HFF-Myc (cell line): ENCODE results near the gene F12.
A peak's percentile ranks its signal among the peaks of the same experiment; 100 is the strongest.

ENCODE experiments used
- DNase-seq: peaks from one replicate; pipeline ENCODE4 v3.0.0-alpha.2; 2011; ENCODE audit warnings: low read depth; ENCODE audit errors: extremely low read depth
- H3K4me3 ChIP-seq: replicated peaks from 2 replicates; pipeline ENCODE4 v1.5.1; 2011; ENCODE audit warnings: low read depth, mild to moderate bottlenecking, control low read depth, low read length
- TF ChIP-seq, protein P1 (sequence below): IDR thresholded peaks from 2 replicates; pipeline ENCODE4 v1.5.1; 2012; ENCODE audit warnings: mild to moderate bottlenecking, low read depth, low read length, control low read depth; ENCODE audit errors: missing control alignments

F12 gene

DNA sequence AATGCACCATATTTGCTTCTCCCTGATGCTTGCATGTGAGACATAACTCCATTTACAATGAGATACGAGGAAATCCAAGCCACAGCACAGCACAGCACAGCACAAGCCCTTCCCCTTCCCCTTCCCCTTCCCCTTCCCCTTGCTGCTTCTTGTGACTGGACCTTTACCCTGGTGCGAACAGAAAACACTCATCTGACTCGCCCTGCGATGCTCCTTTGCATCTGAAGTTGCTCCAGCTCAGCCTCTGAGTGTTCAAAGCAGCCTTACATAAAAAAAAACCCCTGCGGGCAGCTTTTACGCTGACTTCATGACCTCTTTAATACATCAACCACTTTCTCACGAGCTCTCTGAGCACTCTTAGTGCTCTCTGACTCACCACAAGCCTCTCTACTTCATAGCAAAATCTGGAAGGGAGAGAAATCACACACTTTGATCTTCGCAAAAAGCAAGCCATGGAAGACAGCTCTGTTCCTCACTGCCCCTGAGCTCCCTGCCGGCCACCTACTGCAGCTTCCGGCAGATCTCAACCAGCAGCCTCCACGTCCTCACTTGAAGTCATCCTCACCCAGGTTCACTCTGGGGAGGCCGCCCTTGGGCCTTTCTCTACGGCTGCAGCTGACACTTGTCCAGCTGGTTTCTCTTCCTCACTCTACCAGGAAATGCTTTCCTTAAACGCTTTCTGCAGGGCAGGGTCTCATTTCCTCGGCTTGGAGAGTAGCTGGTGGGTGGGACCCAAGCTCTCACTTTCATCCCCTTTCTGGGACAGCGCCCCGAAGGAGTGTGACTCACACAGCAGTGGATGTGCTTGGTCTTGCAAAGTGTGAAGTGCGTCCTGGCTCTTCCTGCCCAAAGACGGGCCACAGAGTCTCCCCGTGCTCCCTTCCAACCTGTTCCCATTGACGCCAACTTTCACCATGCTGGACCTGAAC lies 19.9 kb downstream of the F12 start:
- H3K4me3 ChIP-seq, result 0 out of 2 replicates have a peak overlapping the region, but pooled peaks have one; percentile 2
- TF ChIP-seq, protein P1, sequence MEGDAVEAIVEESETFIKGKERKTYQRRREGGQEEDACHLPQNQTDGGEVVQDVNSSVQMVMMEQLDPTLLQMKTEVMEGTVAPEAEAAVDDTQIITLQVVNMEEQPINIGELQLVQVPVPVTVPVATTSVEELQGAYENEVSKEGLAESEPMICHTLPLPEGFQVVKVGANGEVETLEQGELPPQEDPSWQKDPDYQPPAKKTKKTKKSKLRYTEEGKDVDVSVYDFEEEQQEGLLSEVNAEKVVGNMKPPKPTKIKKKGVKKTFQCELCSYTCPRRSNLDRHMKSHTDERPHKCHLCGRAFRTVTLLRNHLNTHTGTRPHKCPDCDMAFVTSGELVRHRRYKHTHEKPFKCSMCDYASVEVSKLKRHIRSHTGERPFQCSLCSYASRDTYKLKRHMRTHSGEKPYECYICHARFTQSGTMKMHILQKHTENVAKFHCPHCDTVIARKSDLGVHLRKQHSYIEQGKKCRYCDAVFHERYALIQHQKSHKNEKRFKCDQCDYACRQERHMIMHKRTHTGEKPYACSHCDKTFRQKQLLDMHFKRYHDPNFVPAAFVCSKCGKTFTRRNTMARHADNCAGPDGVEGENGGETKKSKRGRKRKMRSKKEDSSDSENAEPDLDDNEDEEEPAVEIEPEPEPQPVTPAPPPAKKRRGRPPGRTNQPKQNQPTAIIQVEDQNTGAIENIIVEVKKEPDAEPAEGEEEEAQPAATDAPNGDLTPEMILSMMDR, result no peak
- DNase-seq, result peak; percentile 81

DNA sequence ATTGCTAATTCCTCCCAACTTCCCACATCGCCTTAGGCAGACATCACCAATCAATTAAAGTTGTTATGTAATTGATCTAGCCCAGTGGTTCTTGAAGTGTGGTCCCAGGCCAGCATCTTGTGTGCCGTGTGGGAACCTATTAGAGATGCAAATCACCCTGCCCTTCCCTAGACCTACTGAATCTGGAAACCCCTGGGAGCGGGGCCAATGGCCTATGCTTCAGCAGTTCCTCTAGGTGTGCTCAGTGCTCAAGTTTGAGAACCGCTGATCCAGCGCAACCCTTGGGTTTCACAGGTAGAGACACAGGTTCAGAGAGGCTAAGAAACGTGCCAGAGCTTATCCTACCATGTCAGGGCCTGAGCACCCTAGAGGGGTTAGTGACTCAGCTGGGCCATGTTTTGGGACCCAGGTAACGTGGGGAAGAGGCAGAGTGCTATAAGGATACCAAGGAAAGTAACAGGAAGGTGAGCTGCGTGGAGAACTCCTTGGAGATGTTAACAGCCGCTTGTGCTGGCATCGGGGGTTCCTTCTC lies 20.8 kb downstream of the F12 start:
- TF ChIP-seq, protein P1, result no peak
- H3K4me3 ChIP-seq, result no peak overlapping the region
- no peak for DNase-seq

DNA sequence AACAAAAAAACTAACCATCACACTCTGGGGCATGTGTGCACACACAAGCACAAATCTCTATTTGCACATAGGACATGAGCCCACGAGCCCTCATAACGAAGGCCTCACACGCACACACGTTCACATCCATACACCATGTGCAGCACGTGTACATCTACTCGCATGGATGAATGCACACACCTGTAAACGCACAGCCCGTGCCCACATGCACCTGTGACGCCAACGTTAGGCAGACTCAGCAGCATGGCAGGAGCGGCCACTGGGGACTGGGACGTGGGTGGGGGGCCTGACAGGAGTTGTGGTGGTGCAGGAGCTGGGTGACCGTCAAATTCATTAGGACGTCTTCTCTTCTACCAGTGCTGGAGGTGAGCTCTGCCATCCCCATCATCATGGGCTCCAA lies 22.0 kb downstream of the F12 start:
- TF ChIP-seq, protein P1, result no peak
- DNase-seq, result no peak
- no peak overlapping the region for H3K4me3 ChIP-seq

DNA sequence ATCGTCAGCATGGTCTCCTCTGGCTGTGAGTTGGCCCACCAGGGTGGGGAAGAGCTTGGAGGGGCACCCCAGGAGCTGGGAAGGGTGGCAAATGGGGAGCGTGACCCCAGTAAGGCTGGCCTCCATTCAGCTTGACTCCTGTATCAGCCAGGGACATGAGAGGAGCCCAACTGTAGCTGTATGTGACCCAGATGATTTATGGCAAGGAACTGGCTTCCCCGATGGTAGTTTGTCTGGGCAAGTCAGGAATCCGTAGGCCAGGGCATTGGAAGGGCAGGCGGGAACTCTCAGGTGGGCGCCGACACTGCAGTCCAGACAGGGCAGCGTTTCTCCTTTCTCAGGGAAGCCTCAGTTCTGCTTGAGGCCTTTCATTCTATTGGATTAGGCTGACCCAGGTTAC lies 22.8 kb downstream of the F12 start:
- TF ChIP-seq, protein P1, result no peak

DNA sequence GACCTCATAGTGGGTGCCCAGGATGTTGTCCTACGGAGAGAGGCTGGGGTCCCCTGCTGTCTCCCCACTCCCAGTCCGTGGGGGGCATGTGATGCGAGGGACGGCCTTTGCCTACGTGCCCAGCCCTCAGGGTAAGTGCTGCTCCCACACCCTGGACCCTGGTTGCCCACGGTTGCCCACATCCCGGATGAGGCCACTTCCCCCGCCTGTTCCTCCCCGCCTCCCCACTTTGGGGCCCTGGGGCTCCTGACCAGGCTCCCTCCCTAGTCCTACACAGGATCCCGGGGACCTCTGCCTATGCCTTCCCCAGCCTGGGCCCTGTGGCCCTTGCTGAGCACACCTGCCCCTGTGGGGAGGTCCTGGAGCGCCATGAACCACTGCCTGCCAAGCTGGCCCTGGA lies 23.6 kb downstream of the F12 start:
- DNase-seq, result no peak
- TF ChIP-seq, protein P1, result no peak
- no peak overlapping the region for H3K4me3 ChIP-seq

More for the DNA sequence above, 22.8 kb downstream of the F12 start:
- no peak for DNase-seq
- no peak overlapping the region for H3K4me3 ChIP-seq

DNA sequence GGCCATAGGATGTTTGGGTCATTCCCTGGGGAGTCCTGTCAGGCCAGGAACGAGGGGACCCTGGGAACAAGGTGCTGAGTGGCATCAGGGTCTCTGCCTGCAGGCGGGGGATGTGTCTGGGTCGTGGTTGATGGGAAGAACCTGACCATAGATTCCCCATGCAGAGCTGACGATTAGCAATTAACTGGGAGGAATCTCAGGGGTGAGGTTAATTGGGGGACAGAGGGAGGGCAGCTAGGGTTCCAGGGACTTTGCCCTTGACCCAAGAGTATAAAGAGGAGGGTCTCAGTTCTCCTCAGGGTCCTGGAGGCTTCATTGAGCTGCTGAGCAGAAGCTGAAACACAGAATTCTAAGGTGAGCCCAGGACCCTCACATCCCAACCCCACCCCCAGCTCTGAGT lies 25.2 kb downstream of the F12 start, which contains the start of gene SLC34A1:
Gene SLC34A1 (plus strand): TSS at position 301 of the 400 bp plus-strand sequence. CDS start 1,308 bp downstream, outside the sequence.
- no peak for DNase-seq
- H3K4me3 ChIP-seq, result no peak within 1 kb of the TSS
- TF ChIP-seq, protein P1, result no peak
